GM21619 (cell line): ENCODE data around the gene ASTN2.
"Not testable (repeated sequence)": the region's sequence is repeated elsewhere in the genome, so short reads cannot be mapped to it uniquely, and the experiment has no call there.

Source experiments
- ATAC-seq: cut with Tn5 transposase; IDR thresholded peaks from one replicate; pipeline ENCODE4 v1.9.1; 2021; ENCODE audit not compliant: unreplicated experiment

The ASTN2 gene

GRCh38 chr9:116891424-116891823 lies 523.4 kb downstream of the ASTN2 start:
- no peak for ATAC-seq

DNA sequence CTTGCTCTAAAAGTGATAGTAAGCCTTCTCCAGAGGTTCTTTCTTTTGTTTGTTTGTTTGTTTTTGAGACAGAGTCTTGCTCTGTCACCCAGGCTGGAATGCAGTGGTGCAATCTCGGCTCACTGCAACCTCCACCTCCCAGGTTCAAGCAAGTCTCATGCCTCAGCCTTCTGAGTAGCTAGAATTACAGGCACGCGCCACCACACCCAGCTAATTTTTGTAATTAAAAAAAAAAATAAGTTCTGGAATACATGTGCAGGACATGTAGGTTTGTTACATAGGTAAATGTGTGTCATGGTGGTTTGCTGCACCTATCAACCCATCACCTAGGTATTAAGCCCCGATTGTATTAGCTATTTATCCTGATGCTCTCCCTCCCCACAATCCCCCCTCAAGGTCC lies 526.4 kb downstream of the ASTN2 start:
- ATAC-seq: not testable (repeated sequence)

DNA sequence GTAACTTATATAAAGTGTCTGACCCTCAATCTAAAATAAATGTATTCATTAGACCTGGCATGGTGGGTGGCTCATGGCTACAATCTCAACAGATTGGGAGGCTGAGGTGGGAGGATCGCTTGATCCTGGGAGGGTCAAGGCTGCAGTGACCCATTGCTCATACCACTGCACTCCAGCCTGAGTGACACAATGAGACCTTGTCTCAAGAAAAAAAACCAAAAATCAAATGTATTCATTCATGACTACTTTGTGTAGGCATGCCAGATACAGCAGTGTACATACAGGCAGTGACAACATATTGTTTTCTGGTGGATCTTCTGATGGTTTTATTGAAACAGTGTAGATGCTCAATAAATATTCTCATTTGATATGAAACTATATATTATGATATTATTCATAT lies 526.8 kb downstream of the ASTN2 start:
- ATAC-seq: no peak

DNA sequence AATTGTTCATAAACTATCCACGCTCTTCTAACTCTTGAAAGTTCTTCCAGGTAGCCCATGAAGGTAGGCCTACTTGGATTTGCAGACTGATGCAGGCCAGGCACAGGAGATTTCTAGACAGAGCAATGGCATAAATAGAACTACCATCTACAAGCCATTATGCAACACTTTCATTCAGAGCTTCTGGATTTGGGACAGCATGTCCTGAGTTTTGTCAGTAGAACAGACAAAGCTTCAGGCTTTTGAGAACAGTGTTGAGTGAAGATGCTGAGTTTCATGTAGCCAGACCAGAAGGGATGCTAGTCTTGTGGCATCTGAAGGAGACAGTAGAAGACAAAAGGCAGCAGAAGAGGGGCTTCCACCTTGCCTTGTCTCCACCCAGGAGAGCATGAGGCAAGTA lies 531.2 kb downstream of the ASTN2 start:
- ATAC-seq: no peak

DNA sequence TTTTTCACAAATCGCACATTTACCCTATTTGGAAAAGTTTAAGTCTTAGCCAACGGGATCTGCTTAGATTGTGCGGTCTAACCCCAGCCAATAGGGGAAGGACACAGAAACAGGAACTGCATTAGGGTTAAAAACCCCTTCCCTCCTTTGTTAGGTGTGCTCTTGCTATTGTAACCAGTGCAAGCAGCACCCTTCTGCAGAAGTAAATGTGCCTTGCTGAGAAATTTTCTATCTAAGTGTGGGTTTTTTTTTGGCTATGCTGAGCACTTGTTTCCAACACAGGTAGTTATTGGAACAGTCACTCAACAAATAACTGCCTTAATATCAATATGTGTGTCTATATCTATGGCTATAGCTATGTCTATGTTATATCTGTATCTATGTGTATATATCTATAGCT lies 537.8 kb downstream of the ASTN2 start:
- ATAC-seq: no peak

- no peak for ATAC-seq
Measured at GRCh38 chr9:116875576-116875975, 539.3 kb downstream of the ASTN2 start.

- ATAC-seq: no peak
Measured at GRCh38 chr9:116873937-116874914, 540.6 kb downstream of the ASTN2 start.

GRCh38 chr9:116873491-116873890 lies 541.4 kb downstream of the ASTN2 start:
- ATAC-seq: no peak

- no peak for ATAC-seq
Measured at GRCh38 chr9:116870566-116870965, 544.3 kb downstream of the ASTN2 start.

GRCh38 chr9:116868201-116868600 lies 546.7 kb downstream of the ASTN2 start:
- ATAC-seq: no peak

- no peak for ATAC-seq
Measured at GRCh38 chr9:116861321-116861720, 553.5 kb downstream of the ASTN2 start.

GRCh38 chr9:116860509-116861120 lies 554.2 kb downstream of the ASTN2 start:
- ATAC-seq: peak; percentile 82

GRCh38 chr9:116859763-116860162 lies 555.1 kb downstream of the ASTN2 start:
- no peak for ATAC-seq

DNA sequence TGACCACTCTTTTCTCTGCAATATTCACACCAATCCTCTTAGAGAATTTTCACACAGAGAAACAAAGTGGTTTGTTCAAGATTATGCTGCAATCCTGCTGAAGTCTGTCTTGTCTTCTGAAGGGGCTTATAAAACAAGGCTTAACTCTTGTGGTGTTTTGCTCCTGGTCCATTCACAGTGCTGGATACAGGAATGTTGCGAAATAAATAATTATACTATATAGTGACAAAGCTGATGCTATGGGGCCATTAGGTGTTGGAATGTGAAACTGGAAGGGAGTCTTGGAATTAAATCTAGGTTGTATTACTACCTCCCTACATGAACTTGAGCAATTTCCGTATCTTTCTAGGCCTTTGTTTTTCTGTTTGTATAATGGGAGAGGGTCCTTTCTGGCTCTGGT lies 557.5 kb downstream of the ASTN2 start:
- ATAC-seq: no peak

DNA sequence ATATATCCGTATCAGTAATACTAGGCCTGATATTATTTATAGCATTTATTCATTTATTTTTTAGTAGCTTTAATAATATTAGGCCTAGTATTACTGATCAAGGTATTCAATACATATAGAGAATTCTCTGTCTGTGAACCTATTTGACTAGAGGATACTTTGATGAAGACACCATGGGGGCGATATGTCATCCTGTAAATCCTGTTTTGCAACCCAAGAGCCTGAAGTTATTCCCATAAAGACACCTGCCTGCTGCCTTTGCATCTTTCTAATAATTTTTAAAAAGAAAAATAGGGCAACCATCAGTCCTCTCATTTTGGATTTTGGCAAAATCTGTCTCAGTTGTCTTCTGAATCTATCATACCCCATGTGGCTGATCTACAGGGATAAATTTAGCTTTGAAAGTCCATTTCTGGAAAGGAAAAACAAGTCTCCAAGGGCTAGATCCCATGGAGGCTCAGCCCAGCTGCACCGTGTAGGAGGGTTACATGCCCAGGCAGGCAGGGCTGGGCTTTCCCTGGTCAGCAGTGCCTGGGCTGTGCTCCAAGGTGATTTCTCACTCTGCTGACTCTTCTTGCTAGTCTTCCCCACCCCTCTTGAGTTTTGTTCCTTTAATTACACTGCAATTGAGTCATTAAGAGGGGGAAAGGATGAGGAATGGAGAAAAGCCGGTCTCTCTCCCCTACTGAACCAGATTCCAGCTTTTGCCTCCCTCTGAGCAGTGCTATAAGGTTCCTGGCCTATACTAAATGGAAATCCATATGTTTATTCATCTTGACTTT lies 558.8 kb downstream of the ASTN2 start:
- no peak for ATAC-seq

- ATAC-seq: no peak
Measured at GRCh38 chr9:116849721-116850120, 565.1 kb downstream of the ASTN2 start.

- no peak for ATAC-seq
Measured at GRCh38 chr9:116844621-116845020, 570.2 kb downstream of the ASTN2 start.

DNA sequence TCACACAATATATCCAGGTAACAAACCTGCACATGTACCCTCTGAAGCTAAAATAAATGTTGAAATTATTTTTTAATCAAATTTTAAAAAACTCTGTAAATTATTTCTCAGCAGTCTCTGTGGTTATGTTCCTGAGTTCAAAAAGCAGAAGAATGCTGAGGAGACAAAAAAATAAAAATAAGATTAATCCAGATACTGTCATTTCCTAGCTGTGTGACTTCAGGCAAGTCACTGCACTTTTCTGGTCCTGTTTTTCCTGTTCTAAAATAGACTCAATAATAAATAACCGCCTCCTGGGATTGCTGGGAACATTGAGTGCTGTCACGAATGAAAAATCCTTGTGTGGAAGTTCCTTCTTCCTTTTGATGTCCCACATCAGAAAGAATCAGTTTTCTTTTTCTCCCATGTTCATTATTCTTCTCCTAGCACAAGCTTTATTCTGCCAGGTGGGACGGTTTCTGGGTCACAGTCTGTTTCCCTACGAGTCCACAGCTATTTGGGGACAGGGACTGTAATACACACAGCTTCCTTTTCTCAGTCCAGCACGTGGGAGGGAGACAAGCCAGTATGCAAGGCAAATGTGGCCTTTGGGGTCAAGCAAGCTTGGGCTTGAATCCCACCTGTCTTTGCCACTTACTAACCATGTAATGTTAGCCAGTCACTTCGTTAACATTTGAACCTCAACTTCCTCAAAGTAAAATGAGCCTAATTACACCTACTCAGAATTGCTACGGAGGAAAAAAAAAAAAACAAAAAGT lies 570.8 kb downstream of the ASTN2 start:
- ATAC-seq: no peak

- ATAC-seq: no peak
Measured at GRCh38 chr9:116842658-116843057, 572.2 kb downstream of the ASTN2 start.

DNA sequence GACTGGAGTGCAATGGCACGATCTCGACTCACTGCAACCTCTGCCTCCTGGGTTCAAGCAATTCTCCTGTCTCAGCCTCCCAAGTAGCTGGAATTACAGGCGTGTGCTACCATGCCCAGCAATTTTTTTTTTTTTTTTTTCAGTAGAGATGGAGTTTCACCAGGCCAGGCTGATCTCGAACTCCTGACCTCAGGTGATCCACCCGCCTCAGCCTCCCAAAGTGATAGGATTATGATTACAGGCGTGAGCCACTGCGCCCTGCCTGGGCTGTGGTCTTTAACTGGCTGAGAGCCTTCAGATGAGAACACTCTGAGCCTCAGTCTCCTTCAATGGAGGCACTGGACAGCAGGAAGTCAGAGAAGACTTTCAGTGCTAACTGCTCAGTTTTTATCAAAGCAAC lies 576.4 kb downstream of the ASTN2 start:
- not testable (repeated sequence) for ATAC-seq
